Cardiac septum (tissue), 1 donor: ENCODE measurements around the gene TAS2R5. TPM values are rescaled to one million over a fixed set of nuclear protein-coding genes. Genes with fewer than 3 reads are reported as not detected.
"Not testable (repeated sequence)": the region's sequence is repeated elsewhere in the genome, so short reads cannot be mapped to it uniquely, and the experiment has no call there.

Experiments
- DNase-seq: peaks from one replicate; pipeline ENCODE4 v3.0.0-alpha.2; 2020; ENCODE audit warnings: low spot score
- intact Hi-C: fragments of 100-400 bp; cut with DNase I; formaldehyde crosslinking; loops from one replicate; pipeline ENCODE4 v1.14.0; 2022
- long read RNA-seq: library from polyadenylated mRNA; unstranded; transcript quantifications from one replicate; pipeline ENCODE4 v2.0.0, GENCODE V29; 2021
- total RNA-seq: library from RNA; stranded (reverse); fragmentation: NEBNext Ultra II Directional; extraction: Animal tissue kit (Norgen Biotek cat#: 25700); gene quantifications from one replicate; pipeline ENCODE4 v1.2.1, GENCODE V29; 2021
- donor health status: DM: no; HTN: no; CAD: no.

TAS2R5 gene
- 0.40 TPM for total RNA-seq
- long read RNA-seq: 0 reads

- intact Hi-C loops: no loop called here
- DNase-seq: no peak
Observed at GRCh38 chr7:141789917-141790316, at the start of gene TAS2R5. TAS2R5 (plus strand) TSS chr7:141790217; CDS start chr7:141790362, 145 bp downstream.

- DNase-seq: no peak
- intact Hi-C loops: no loop called here
Observed at GRCh38 chr7:141742229-141742628, 47.8 kb upstream of the TAS2R5 start.

- DNase-seq: no peak
- intact Hi-C loops: no loop called here
Observed at GRCh38 chr7:141744131-141744530, 45.9 kb upstream of the TAS2R5 start.

GRCh38 chr7:141748396-141748795 is 41.6 kb upstream of the TAS2R5 start:
- intact Hi-C loops: no loop called here
- no peak for DNase-seq

- DNase-seq, intact Hi-C loops: not testable (repeated sequence)
Observed at GRCh38 chr7:141751904-141752303, 38.1 kb upstream of the TAS2R5 start.

GRCh38 chr7:141752634-141753033 is 37.4 kb upstream of the TAS2R5 start:
- intact Hi-C loops: no loop called here
- no peak for DNase-seq

- intact Hi-C loops: no loop called here
- no peak for DNase-seq
Observed at GRCh38 chr7:141754939-141755338, 35.1 kb upstream of the TAS2R5 start.

GRCh38 chr7:141763797-141764196 is 26.2 kb upstream of the TAS2R5 start, which contains the start of gene TAS2R3:
TAS2R3 (plus strand) TSS chr7:141764097; CDS start chr7:141764159, 62 bp downstream.
- intact Hi-C loops: no loop called here

GRCh38 chr7:141770083-141770583 is 19.9 kb upstream of the TAS2R5 start:
- DNase-seq, intact Hi-C loops: not testable (repeated sequence)

More at GRCh38 chr7:141763797-141764196, 26.2 kb upstream of the TAS2R5 start, which contains the start of gene TAS2R3:
- no peak for DNase-seq

- intact Hi-C loops: no loop called here
- no peak for DNase-seq
Observed at GRCh38 chr7:141776374-141776773, 13.6 kb upstream of the TAS2R5 start, which contains the start of gene TAS2R4. TAS2R4 (plus strand) TSS chr7:141776674; CDS start chr7:141778489, 1,815 bp downstream.

- intact Hi-C loops: no loop called here
- no peak for DNase-seq
Observed at GRCh38 chr7:141785706-141786552, 4.1 kb upstream of the TAS2R5 start.

GRCh38 chr7:141788296-141788695 is 1.7 kb upstream of the TAS2R5 start:
- intact Hi-C loops: no loop called here
- DNase-seq: no peak

- no peak for DNase-seq
- intact Hi-C loops: no loop called here
Observed at GRCh38 chr7:141792526-141792925, 2.5 kb downstream of the TAS2R5 start.

- DNase-seq: no peak
- intact Hi-C loops: no loop called here
Observed at GRCh38 chr7:141820067-141820466, 30.1 kb downstream of the TAS2R5 start.

- intact Hi-C loops: not testable (repeated sequence)
Observed at GRCh38 chr7:141822432-141822831, 32.4 kb downstream of the TAS2R5 start.

GRCh38 chr7:141837683-141838082 is 47.7 kb downstream of the TAS2R5 start:
- intact Hi-C loops: no loop called here
- DNase-seq: no peak

More at GRCh38 chr7:141822432-141822831, 32.4 kb downstream of the TAS2R5 start:
- not testable (repeated sequence) for DNase-seq

- intact Hi-C loops: no loop called here
- no peak for DNase-seq
Observed at GRCh38 chr7:141838581-141838980, 48.6 kb downstream of the TAS2R5 start.

- intact Hi-C loops: no loop called here
- no peak for DNase-seq
Observed at GRCh38 chr7:141839256-141839655, 49.2 kb downstream of the TAS2R5 start.

- intact Hi-C loops: no loop called here
- no peak for DNase-seq
Observed at GRCh38 chr7:141840708-141841107, 50.7 kb downstream of the TAS2R5 start.
